Stimulated activated CD8-positive, alpha-beta memory T cell treated with anti-CD3 and anti-CD28 coated beads, Interleukin-12 subunit alpha, Interleukin-12 subunit beta, amount 100 ng/mL, for 4 hours (primary cell): ENCODE results near the gene PDGFC.
"Not testable (repeated sequence)": the region's sequence is repeated elsewhere in the genome, so short reads cannot be mapped to it uniquely, and the experiment has no call there.

ENCODE experiments used
- DNase-seq: peaks from one replicate; pipeline ENCODE4 v3.0.0-alpha.2; 2020; ENCODE audit warnings: low read depth

PDGFC gene

DNA sequence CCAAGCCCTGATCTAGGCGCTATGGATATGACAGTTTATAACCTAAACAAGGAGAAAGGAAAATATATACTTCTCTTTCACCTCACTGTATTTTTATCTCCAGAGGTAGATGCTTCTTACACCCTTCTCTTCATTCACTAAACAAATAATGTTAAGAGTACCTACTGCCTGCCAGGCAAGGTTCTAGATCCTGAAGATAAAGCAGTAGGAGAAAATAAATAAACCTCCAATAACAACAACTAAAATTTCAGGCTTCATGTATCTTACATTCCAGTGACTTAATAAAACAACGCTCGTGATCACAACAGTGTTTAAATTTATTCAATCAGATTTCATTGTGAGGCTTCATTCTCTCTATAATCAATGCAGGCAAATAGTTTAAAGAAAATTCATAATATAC, 20.7 kb downstream of the PDGFC start:
- DNase-seq, result no peak

DNA sequence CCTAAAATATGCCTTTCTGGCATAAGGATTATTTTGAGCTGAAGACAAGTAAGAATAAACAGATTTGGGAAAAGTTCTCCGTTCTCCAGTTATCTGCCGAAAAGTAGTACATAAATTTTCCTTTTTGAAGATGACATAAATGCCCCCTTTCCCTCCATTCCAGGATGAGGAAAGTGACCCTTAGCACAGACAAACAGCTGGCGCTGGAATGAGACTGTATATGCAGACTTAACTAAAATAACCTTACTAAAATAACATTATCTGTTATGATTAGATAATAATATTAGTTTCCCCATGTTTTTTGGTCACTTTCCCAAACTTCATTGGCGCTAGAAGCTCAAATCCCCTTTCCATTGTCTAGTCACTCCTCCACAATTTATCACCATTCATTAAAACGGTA, 21.5 kb downstream of the PDGFC start:
- no peak for DNase-seq

DNA sequence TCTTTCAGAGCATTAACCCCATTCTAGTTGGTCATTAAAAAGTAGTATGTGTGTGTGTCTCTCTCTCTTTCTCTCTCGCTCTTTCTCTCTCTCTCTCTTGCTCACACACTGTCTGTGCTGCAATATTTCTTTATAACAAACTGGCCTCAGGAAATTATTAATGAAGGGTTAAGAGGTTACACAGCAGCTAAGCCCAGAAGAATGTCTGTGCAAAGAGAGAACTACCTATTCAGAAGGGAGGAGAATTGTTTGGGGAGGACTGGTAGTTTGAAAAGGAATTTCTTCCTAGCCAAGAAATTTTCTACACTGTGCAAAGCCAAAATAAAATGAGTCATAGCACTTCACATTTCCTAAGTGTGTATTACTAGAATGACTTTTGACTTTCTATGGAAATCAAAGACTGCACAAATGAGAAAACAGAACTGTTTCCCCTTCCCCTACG, 22.2 kb downstream of the PDGFC start:
- DNase-seq, result no peak

DNA sequence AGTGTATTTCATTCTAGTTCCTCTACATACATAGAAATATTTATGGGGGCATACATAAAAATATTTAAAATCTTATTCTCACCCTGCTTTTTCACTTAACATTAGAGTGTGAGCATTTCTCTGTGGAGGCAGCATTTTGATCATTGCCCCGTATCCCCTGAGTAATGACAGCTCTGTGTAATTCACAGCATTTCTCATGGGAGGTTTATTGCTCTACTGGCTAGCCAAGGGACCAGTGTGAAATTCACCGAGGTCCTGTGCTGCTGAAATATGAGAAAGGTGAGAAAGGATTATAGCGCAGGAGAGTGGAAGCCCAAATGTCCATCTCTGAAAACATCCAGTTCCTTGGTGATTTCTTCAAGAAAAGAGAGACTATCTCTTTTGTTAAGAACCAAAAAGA, 22.9 kb downstream of the PDGFC start:
- no peak for DNase-seq

DNA sequence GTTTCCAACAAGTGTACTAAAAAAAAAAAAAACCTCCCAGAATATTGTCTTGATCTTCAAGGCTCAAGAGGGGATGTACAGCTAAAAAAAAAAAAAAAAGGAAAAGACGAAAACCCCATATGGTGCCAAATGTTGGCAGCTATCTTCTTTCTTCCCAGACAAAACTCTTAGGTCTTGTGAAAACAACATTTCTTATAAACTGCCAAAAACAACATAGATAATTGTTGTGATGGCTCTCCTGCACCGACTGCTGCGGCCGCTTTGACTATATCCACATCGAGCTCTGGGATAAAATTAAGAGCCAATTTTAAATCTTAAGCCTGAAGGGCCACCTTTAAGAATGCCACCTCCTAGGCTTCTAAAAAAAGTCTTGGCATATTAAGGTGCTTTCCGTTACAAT, 23.5 kb downstream of the PDGFC start:
- no peak for DNase-seq

DNA sequence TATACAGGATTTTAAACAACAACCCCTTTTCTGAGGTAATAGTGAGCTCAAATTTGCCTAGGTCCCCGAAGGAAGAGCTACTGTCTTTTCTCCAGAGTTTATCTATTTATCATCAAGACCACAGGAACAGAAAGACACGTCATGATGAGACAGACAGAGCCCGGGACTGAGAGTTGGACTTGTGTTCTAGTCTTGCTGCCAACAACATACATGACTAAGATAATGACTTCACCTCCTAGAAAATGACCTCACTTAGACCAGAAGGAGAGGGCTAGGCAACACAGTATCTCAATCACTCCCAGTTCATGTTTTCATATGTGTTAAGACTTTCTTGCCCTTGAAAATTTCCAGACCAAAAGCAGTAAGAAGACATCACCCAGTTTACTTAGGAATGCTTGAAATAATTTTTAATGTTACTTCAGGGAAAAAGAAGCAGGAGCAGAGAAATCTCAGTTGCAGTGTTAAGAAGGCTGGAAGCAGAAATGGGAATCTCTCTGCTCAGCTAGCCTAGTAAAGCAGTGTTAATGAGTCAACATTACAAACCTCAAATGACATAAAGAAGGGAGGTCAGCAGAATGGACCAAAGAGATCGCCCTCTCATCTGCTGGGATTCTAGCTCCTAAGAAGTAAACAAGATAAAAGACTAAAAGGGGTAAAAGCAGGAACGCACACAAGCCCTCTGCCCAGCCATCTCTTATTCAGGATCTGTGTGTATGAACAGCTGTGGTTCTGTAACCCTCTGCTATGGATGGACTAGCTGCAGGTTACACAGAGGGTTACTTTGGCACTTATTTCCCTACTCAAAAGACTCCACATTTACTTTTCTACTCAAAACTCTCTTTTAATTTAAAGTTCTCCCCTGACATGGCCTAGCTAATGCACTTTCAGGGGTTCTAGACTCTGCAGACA, 24.8 kb downstream of the PDGFC start:
- no peak for DNase-seq

DNA sequence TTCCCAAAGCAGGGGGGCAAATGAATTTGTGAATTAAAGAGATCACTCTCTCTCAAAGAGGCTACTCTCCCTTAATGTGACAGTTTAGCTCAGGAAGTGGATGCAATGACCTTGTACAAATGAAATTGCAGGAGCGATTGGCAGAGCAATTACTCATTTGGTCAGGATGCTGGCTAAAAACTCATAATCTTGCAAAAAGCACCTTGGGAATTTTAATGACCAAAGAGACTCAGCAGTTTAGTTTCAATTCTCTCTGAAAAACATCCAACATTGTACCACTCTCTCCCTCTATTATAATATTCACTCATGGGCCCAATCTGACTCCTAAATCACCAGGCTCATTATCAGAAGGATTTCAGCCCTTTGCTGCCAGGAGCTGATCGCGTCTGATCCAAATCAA, 26.1 kb downstream of the PDGFC start:
- no peak for DNase-seq

DNA sequence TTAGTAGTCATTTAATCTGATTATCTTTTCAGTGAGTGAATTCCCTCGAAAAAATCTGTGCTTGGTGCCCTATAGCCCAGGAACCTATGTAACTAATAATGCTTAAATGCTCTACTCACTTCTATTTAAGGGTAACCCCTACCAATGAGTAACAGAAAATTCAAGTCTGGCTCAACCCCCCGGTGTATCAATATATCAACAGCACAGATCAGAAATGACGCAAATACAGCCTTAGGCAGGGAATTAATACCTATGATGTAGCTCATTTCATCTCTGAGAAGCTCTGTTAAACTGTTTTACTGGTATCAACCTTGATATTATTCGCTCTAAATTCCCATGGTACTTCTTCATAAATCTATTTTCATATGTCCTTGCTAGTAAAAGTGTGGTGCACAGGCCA, 28.6 kb downstream of the PDGFC start:
- DNase-seq, result no peak

DNA sequence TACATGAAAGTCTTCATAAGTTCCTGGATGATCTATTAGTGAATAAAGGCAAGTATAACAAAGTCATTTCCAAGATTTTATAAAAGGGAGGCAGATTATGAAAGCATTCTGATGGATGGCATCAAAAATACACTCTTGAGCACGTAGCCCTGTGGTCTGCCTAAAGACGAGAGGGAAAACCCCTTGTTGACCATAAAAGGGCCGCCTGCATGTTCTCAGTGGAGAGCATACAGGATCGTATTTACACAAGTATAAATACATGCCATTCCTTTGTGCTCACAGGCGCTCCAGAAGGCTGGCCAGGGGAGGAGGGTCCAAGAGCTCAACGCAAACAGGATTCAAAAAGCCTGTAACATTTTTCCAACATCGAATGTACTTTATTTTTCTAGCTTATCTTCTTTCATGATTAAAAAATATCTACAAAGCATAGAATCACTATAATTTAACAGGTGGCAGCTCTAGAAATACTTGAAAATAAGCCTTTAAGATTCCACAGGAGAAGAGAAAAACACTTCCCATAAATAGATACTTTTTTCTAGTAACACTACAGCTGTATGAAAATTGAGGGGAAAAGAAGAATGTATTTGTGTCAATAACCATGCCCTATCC, 29.6 kb downstream of the PDGFC start:
- no peak for DNase-seq

DNA sequence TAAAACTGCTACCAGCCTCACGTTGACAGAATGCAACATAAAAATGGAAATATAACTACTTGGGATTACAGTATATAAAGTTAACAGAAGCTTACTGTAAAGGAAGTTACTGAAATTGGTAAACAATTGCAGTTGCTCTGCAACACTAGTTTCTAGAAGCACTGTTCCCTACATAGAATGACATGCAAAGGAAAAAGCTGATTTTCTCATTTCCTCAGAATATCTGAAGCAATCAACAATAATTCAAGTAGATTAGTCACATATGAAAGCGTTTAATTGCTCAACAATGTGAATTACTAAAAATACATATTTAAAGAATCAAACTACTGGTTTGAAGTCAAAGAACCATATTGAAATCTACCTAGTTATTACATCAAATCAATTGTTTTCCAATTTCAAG, 31.8 kb downstream of the PDGFC start:
- DNase-seq, result no peak

DNA sequence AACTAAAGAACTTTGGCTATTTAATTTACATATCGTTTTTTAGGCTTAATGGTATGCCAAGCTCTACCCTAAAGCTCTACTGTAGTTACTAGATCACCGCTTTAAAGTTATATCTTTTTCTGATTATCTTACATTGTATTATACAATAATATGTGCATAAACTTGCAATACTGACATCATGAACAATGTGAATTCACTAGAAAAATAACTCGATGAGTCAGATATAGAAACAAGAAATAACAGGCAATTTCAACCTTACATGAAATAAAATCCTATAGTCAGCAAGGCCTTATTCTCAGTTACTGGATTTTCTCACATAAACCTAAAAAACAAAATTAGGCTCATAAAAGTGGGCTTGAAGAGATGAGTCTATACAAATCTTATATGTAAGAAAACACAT, 32.5 kb downstream of the PDGFC start:
- no peak for DNase-seq

DNA sequence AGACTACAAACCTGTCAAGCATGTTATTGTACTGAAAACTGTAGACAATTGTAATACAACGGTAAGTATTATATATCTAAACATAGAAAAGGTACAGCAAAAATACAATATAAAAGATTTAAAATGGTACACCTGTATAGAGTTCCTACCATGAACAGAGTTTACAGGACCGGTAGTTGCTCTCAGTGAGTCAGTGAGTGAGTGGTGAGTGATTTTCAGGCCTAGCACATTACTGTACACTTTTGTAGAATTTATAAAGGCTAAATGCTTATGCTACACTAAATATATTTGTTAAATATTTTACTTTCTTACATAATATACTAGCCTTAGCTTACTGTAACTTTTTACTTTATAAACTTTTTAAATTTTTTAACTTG, 37.4 kb downstream of the PDGFC start:
- DNase-seq, result no peak

DNA sequence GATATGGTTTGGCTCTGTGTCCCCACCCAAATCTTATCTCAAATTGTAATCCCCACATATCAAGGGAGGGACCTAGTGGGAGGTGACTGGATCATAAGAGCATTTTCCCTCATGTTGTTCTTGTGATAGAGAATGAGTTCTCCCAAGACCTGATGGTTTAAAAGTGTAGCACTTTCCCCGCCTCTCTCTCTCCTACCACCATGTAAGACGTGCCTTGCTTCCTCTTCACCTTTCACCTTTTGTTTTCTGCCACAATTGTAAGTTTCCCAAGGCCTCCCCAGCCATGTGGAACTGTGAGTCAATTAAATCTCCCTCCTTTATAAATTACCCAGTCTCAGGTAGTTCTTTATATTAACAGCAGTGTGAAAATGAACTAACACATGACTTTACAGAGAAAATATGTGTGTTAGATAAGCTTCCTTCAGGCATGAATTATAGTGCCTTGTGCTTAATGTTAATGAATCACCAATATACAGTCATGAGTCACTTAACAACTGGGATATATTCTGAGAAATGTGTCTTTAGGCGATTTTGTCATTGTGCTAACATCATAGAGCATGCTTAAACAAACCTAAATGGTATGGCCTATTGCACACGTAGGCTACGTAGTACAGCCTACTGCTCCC, 37.9 kb downstream of the PDGFC start:
- DNase-seq, result no peak

DNA sequence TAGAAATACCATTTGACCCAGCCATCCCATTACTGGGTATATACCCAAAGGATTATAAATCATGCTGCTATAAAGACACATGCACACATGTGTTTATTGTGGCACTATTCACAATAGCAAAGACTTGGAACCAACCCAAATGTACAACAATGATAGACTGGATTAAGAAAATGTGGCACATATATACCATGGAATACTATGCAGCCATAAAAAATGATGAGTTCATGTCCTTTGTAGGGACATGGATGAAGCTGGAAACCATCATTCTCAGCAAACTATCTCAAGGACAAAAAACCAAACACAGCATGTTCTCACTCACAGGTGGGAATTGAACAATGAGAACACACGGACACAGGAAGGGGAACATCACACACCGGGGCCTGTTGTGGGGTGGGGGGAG, 39.2 kb downstream of the PDGFC start:
- not testable (repeated sequence) for DNase-seq

DNA sequence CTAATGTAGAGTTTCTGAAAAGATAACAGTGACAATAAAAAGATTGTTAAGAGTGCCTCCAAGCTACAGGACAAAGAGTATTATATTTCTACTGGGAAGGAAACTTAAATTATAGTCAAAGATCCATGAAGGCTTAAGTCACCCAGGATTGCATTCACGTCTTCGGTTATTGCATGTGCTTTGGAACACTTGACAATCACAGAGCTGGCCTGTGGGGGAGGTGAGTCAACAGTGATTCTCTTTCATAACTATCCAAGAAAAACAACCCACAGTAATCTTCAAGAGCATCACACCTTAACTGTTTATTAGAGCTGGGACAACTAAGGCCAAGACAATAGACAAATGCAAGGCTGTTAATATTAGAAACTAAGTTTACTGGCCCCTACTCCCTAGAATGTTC, 40.3 kb downstream of the PDGFC start:
- no peak for DNase-seq

DNA sequence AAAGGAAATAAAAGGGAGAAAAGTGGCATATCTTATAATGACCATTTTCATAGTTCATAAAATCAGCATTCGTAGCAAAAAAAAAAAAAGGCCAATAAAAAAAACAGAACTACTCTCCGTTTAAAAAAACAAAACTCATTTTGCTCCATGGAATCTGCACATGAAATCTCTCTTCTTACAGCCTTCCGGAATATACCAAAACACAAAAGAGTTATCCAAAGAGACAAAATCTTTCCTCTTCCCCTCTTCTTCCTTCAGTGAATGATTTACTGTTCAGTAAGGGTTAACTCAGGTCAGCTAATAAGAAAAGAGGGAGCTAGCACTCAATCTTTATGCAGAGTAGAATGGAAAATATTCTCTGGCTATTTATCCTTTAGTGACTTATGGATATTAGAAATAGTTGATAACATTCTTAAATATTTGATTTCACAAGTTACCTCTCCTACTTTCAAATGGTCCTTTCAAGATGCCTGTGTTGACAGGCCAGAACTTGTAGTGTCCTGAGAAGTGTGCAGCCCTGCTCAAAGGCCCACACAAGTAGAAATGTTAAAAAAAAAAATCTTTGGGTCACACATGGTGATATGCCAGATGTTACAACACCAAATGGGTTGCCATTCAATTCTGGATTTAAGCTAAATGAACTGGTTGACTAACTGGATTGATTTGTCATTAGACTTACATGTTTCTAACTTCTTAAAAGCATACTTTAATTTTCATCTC, 42.1 kb downstream of the PDGFC start:
- no peak for DNase-seq

DNA sequence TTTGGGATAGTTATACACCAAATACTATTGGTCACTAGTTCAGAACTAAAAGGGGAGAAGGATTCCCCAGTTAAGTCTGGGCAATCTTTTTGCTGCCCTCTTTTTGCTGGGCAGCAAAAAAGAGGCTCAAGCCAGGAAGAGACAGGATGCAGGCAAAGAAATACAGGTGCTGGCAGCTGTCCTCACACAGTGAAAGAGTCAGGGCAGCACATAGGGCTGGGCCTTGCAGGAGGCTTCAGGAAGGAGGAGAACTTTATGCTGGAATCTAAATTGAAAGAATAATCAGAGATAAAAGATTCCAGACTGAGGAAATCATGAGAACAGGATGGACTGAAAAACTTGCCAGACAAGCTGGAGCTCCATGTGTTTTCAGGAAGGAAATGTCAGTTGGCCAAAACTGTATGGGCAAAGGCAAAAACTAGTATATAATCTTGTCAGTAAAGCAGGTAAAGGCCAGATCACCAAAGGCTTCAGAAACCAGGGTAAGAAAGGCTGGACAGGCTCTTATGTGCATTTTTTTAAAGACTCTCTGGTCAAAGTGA, 46.8 kb downstream of the PDGFC start:
- DNase-seq, result no peak

DNA sequence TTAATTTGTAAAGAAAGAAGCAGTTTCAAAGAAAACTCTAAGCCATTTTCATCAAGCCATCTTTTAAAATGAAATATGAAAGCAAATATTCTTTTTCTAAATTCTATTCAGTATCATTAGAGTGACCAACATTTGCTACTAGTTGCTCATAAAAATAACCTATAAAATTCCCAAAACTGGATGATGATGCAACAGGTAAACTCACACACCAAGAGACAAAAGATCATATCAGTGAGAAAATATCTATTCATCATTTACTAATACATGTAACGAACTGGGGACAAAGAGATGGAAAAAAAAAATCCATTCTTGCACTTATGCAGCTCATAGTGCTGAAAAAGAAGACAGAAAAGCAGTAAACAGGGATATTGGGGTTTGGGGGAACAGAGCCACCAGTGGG, 48.1 kb downstream of the PDGFC start:
- DNase-seq, result no peak

DNA sequence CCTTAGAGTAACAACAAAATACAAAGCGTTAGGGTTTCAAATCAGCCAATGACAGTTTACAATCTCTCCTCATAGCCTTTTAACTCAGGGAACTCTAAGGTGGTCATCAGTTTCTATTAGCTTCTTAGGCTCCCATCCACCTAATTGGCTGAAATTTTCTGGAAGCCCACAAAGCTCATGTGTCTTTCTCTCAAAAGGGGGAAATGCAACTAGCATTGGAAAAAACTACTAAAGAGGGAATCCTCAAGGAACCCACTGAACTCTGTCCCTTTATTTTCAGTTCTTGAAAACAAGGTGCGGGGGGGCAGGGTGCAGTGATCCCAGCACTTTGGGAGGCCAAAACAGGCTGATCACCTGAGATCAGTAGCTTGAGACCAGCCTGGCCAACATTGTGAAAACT, 56.4 kb downstream of the PDGFC start:
- DNase-seq, result no peak

DNA sequence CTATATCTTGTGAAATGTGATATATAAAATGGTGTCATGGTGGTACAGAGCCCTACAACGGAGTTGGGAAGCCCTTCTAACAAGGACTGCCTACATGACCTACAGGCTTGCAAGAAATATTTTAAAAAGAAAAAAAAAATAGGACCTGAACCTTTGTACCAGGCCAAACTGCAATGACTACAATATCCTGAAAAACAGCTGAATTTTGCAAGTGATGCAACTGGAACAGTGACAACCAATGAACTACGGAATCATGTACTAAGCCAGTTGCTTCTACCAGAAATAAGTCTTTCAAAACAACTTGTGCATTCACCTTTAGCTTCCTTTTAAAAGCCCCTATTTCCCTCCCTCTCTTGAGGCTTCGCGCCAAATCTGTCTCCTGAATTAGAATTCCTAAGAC, 58.4 kb downstream of the PDGFC start:
- no peak for DNase-seq

DNA sequence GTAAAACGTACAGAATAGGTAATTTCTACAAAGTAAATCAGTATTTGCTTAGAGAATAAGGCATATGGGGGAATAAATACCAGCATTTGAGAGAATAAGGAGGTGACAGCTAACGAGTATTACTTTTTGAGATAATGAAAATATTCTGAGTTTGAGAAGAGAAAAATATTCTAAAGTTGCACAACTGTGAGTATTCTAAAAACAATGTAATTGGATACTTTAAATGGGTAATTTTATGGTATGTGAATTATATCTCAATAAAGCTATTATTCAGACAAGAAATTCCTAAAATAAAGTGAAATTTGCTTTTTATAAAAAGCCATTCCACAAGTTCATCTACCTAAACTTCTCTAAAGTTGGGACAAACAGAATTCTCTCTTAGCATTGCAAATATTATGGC, 62.6 kb downstream of the PDGFC start:
- no peak for DNase-seq

DNA sequence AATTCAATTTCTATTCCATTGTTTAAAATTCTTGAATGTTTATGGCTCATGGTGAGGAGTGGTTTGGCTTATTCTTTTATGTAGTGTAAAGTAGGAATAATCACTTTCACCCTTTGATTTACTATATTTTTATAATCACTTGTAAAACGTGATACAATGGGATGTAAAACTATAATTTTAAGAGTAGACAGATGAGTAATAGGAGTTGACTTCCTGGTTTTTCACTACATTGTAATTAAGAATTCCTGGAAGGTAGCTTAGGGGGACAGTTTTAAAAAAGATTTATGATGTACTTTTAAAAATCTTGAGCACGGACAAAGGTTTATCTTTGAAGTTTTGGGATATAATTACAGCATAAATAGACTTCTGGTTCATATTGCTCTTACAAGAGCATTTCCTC, 65.3 kb downstream of the PDGFC start:
- no peak for DNase-seq
